Stimulated activated CD8-positive, alpha-beta memory T cell treated with anti-CD3 and anti-CD28 coated beads, Interleukin-4, amount 100 ng/mL, for 1 hour (primary cell): ENCODE data around the gene CEP120.

Experiments used
- DNase-seq, 2 donors: peaks; one replicate each; pipeline ENCODE4 v3.0.0-alpha.2; 2020; ENCODE audit warnings: low read depth in 2 of 2, low spot score in 1 of 2

CEP120 gene

DNA sequence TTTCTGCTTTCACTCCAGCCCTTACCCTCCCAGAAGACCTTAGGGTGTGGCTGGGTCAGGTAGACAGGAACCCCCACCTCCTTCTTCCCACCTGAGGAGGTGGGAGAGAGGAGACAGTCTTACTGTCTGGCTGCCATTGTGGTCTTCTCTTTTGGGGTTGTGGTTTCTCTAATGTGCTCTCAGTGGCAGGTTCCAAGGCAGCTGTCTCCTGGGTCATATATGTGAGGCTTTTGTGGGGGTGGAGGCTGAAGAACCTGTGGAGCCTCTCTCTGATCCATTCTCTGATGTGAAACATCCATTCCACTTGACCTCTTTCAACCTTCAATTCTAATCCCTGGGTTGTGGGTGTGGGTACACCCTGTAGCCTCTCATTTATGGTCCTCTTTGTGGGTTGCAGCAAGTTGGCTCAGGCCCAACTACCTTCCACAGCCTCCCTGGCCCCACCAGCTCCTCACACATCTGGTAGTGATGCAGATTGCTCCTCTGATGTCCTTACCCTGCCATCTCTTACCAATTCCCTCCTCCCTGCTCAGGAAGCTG lies 118.4 kb downstream of the CEP120 start:
- no peak for DNase-seq

DNA sequence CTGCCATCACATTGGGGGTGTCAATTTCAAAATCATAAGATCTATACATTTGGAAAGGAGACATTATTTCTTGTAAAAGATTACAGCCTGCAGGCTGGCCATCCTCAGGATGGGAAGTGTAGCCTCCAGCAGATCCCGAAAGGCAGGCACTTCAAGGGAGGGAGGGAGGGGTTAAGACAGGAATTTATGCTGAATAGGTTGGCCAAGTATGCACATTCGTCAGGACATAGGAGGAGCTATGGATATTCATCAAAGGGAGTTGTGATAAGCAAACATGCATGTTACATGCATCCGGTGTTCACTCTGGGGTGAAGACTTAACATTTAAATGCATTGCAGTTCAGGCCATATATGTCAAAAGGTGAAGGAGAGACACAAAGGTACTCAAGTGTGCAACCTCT lies 119.4 kb downstream of the CEP120 start:
- no peak for DNase-seq

DNA sequence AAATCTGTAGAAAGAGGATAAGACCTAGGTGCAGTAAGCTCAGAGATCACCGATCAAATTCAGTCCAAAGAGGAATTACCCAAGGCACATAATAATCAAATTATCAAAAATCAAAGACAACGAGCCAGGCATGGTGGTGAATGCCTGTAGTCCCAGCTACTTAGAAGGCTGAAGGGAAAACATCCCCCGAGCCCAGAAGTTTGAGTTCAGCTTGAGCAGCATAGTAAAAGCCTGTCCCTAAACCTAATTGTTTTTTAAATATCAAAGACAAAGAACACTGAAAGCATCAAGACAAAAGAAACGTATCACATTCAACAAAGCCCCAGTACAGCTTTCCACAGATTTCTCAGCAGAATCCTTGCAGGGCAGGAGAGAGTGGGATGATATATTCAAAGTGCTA lies 122.9 kb downstream of the CEP120 start:
- no peak for DNase-seq

DNA sequence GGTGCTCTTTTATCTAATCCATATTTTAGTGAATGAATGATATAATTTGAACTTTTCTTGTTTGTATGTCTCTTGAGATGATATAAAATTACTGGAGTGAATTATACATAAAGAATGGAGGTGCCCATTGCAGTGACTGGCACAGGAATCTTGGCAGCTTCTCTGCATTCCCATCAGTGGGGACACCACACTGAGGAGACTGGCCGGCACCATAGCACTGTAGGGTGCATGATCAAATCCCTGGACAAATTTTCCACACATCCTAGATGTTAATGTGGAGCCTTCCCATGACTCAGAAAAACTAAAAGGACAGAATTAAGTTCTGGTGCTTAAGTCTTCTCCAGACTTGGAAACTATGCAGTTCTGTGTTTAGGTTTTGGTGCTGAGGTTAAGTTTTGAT lies 124.1 kb downstream of the CEP120 start:
- no peak for DNase-seq

DNA sequence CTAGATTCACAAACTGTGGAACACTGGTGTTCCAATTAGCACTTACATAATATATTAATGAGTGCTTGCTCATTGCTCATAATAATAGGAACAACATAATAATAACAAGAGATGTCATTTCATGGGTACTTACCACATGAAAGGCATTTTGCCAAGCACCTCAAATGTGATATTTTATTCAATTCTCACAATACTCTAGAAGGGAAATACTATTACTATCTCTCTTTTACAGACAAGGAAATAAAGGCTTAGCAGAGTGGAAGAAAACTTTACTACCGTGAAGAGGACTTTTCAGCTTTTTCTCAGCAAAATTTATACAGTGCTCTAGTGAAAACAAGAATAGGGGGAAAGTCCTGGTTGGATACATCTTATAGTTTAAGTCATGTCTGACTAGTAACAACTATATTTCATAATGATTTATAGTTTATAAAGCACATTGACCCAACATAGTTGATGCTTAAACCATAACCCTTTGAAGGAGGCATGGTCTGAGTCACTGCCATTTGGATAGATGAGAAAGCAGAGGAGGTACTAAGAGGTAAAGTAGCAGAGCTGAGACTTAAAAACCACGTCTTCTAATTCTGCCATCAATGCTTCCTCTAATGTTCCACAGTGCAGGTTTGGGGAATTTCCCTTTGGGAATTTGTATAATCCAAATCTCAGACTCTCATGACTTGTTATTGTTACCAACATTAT lies 124.7 kb downstream of the CEP120 start:
- DNase-seq, result no peak

DNA sequence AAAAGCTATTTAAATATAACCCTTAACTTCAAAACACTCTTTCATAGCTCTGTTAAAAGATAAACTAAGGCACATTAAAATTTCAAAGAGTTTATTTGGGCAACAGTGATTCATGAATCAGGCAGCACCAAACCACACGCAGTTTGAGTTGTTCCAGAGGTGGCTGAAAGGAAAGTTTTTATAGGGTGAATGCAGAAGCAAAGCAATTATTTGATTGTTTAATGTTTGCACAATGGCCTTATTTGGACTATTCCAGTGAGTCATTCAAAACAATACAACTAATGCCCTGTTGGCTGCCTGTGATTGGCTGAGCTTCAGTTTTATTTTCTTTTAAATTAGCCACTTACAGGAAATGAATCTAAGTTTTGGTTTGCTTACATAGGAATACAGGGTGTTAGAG lies 125.3 kb downstream of the CEP120 start:
- no peak for DNase-seq

DNA sequence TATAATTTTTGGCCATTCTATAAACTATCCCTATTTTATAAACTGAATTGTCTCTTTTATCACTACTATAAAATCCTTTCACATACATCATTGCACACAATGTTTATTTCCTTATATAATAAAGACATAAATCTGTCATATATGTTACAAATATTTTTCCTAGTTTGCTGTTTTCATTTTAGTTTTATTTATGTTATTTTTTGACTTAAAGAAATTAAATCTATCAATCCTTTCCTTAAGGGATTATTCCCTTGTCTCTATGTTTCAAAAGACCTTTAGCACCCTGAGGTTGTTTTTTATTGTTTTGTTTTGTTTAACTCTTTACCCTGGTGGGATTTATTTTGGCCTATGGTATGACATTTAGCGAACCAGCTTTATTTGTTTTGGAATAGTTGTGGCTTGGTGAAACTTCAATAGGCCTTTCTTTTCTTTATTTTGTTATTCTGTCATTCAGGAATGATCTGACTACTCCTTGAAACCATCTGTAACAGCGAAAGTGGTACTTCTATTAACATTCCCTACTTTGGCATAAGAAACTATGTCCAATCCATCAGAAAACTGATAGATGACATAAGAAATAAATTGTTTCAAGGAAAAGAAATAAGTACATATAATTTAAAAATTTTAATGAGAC lies 125.9 kb downstream of the CEP120 start:
- no peak for DNase-seq
